ACC112 (cell line): ENCODE data around the gene PDE6G.

ENCODE experiments used
- H2AFZ ChIP-seq: fragments of 200-600 bp; sonication (generic); one replicate; pipeline ENCODE4 v1.6.0; 2017; ENCODE audit warnings: antibody characterized with exemption, low read length; ENCODE audit not compliant: unreplicated experiment
- H3K27ac ChIP-seq: fragments of 200-600 bp; sonication (generic); 2 replicates; pipeline ENCODE4 v1.5.1; 2014; ENCODE audit warnings: low read depth, mild to moderate bottlenecking, antibody characterized with exemption, low read length, moderate library complexity
- H3K27me3 ChIP-seq: fragments of 200-600 bp; sonication (generic); 2 replicates; pipeline ENCODE4 v1.6.1; 2014; ENCODE audit warnings: mild to moderate bottlenecking, antibody characterized with exemption, low read length, moderate library complexity, mixed read lengths; ENCODE audit not compliant: insufficient read depth
- H3K36me3 ChIP-seq: fragments of 200-600 bp; sonication (generic); 2 replicates; pipeline ENCODE4 v1.6.1; 2016; ENCODE audit warnings: mild to moderate bottlenecking, antibody characterized with exemption, low read length, moderate library complexity, mixed read lengths; ENCODE audit not compliant: insufficient read depth
- H3K4me1 ChIP-seq: fragments of 200-600 bp; sonication (generic); one replicate; pipeline ENCODE4 v1.6.1; 2016; ENCODE audit warnings: low read length, mixed read lengths; ENCODE audit not compliant: insufficient read depth, unreplicated experiment, control insufficient read depth
- H3K4me3 ChIP-seq: fragments of 200-600 bp; sonication (generic); 2 replicates; pipeline ENCODE4 v1.5.1; 2014; ENCODE audit warnings: mild to moderate bottlenecking, low read depth, low read length
- H3K79me2 ChIP-seq: fragments of 200-600 bp; sonication (generic); one replicate; pipeline ENCODE4 v1.6.0; 2016; ENCODE audit warnings: low read length; ENCODE audit not compliant: control insufficient read depth, unreplicated experiment, insufficient read depth

Gene PDE6G

DNA sequence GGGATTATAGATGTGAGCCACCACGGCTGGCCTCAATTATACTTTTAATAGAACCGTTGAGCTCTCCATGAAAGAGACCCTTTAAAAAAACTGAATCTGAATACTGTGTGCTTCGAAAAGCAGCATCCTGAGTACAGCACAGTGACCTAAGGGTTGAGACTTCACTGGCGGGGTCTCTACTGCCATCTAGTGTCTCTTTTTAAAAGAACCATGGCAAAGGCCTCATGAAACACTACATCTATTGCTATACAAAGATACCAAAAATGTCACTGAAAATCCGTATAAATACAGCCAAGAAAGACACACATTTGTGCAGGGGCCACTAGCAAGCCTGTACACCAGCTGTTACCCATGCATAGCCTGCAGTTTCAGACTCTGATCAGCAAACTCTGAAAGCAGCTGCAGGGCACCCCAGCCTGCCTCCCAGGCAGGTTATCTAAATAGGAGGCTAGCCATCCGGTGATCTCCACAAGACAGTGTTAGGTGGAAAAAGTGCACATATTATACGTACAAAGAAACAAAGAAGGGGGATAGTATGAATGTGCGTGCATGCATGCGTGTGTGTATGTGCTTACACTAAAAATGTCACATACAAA, 54.7 kb downstream of the PDE6G start:
- Histone ChIP-seq H3K27me3 (no peaks in the 10 kb centered on the region), H2AFZ (no peak overlapping the region), H3K79me2 (peaks cover 20% of the 10 kb centered on the region), H3K36me3 (peaks cover 26% of the 10 kb centered on the region), H3K27ac (no peak overlapping the region), H3K4me1 (peaks cover 18% of the 10 kb centered on the region), H3K4me3 (no peak overlapping the region)
